Ovary (tissue), 9 donors: ENCODE data around the gene STARD5. TPM values are rescaled to one million over a fixed set of nuclear protein-coding genes. Genes with fewer than 3 reads are reported as not detected.

ENCODE experiments used
- DNase-seq, 5 donors: peaks; one replicate each; pipeline ENCODE4 v3.0.0-alpha.2; 2019 to 2020
- H3K27ac ChIP-seq, 2 donors: fragments of 200-600 bp; one replicate each; pipeline versions ENCODE4 v1.5.1 to v1.8.0; 2019 to 2022
- H3K27me3 ChIP-seq: fragments of 200-600 bp; one replicate; pipeline ENCODE4 v1.8.0; 2022
- H3K36me3 ChIP-seq: fragments of 200-600 bp; sonication (generic); one replicate; pipeline ENCODE4 v1.5.1; 2019
- H3K4me1 ChIP-seq: one replicate; pipeline ENCODE4 v1.8.1; 2013; ENCODE audit warnings: mild to moderate bottlenecking, moderate library complexity; ENCODE audit not compliant: insufficient read depth
- H3K4me3 ChIP-seq: fragments of 200-600 bp; sonication (generic); one replicate; pipeline ENCODE4 v1.5.1; 2017
- H3K9me3 ChIP-seq, 2 donors: fragments of 200-600 bp in 1 of 2; sonication (generic) in 1 of 2; one replicate each; pipeline versions ENCODE4 v1.5.1 to v1.8.1; 2013 to 2019; ENCODE audit warnings: mild to moderate bottlenecking in 1 of 2, moderate library complexity in 1 of 2
- EP300 ChIP-seq: sonication (generic); formaldehyde crosslinking; IDR thresholded peaks from one replicate; pipeline ENCODE4 v1.6.1; 2017; ENCODE audit warnings: antibody characterized with exemption
- POLR2A ChIP-seq: fragments of 450-650 bp; IDR thresholded peaks from one replicate; pipeline ENCODE4 v1.6.1; 2017; ENCODE audit warnings: antibody characterized with exemption, mild to moderate bottlenecking, moderate library complexity
- WGBS, 3 donors: extraction: QIAGEN DNeasy Blood & Tissue Kit in 1 of 3; methylation state at CpG; one replicate each; pipeline versions ENCODE4 v1.1.5 to v1.1.7; 2013 to 2017; 5-methylcytosine and 5-hydroxymethylcytosine counted together
- intact Hi-C, 4 donors: fragments of 100-400 bp; cut with DNase I; formaldehyde crosslinking; loops; one replicate each; pipeline versions ENCODE4 v1.11.0 to v1.15.1; 2022 to 2023
- polyA plus RNA-seq, 2 donors: library from polyadenylated mRNA; stranded (reverse); fragments of 200-250 nt in 1 of 2; fragments of 350-450 nt in 1 of 2; fragmentation: Illumina TruSeq in 1 of 2; extraction: RNeasy Lipid Tissue Mini Kit (QIAGEN cat#74804) in 1 of 2; gene quantifications; one replicate each; pipeline ENCODE4 v1.2.3, GENCODE V29; 2013 to 2014
- total RNA-seq, 7 donors: library from RNA; depleted of rRNA in 2 of 7; stranded (reverse); fragments of >200 nt in 2 of 7; fragmentation: NEBNext Ultra II Directional in 3 of 7; extraction: Animal tissue kit (Norgen Biotek cat#: 25700) in 3 of 7; gene quantifications; one replicate each; pipeline versions ENCODE4 v1.1.0 to v1.2.4, GENCODE V29; 2016 to 2023
- TF ChIP-seq, protein P1 (sequence below), 3 donors: fragments of 450-650 bp in 2 of 3; fragments of 200-600 bp in 1 of 3; IDR thresholded peaks; one replicate each; pipeline versions ENCODE4 v1.5.1 to v1.8.0; 2016 to 2022; ENCODE audit warnings: antibody characterized with exemption in 3 of 3, mild to moderate bottlenecking in 1 of 3
- donor health status: DM: no; HTN: no; CAD: no; lungs with moderate emphysema.
- donor health status: DM: no; HTN: no; CAD: no.
- donor health status: Bipolar disorder and iron deficiency.
- donor health status: DM: yes; HTN: yes; CAD: no.
- donor health status: DM: no; HTN: no; CAD: no.
- donor health status: DM: yes; HTN: yes; CAD: no.

STARD5 gene
- total and polyA plus RNA-seq, 9 donors, result 3.8 to 9.4 (median 6.3) TPM

DNA sequence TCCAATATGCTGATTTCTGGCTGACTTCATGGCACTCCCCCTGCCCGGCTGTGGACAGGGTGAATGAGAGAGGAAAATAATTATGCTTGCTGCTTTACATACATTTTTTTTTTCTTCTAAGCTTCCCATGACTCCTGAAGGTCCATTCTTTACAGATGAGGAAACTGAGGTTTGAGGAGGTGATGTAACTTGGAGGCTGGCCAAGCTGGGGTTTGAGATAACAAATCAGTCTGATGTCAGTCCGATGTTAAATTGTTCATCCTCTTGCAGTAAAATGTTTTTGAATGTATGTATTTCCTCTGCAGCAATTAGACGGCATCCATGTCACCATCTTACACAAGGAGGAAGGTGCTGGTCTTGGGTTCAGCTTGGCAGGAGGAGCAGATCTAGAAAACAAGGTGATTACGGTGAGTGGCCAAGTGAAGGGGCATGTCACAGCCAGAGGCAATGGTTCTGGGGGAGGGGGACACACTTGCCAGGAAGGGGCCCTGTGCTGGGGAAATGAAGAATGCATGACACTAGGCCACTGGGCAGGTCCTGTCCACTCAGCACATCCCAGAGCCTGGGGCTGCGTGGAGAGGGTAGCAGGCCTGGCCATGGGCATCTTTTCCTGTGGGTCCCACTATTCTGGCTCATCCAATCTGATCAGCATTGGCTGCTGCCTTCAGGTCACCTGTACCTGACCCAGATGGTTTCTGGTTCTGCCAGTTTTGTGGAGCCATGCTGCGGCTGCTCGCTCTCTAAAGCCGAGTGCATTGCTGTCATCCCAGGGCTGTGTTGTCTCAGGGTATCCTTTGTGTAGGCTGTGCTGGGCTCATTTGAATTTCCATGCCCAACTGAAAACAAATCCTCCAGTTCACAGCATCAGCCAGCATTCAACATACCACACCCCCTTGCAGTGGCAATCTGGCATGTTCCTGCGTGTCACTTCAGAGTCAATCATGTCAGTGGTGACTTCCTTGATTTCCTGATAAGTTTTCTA lies 20.4 kb downstream of the STARD5 start:
- TF ChIP-seq POLR2A (no peak), EP300 (no peak)
- TF ChIP-seq, protein P1, sequence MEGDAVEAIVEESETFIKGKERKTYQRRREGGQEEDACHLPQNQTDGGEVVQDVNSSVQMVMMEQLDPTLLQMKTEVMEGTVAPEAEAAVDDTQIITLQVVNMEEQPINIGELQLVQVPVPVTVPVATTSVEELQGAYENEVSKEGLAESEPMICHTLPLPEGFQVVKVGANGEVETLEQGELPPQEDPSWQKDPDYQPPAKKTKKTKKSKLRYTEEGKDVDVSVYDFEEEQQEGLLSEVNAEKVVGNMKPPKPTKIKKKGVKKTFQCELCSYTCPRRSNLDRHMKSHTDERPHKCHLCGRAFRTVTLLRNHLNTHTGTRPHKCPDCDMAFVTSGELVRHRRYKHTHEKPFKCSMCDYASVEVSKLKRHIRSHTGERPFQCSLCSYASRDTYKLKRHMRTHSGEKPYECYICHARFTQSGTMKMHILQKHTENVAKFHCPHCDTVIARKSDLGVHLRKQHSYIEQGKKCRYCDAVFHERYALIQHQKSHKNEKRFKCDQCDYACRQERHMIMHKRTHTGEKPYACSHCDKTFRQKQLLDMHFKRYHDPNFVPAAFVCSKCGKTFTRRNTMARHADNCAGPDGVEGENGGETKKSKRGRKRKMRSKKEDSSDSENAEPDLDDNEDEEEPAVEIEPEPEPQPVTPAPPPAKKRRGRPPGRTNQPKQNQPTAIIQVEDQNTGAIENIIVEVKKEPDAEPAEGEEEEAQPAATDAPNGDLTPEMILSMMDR (IDR thresholded peaks at IDR 0.05), result no peak
- Histone ChIP-seq H3K27me3 (no peaks in the 10 kb centered on the region), H3K4me1 (no peaks in the 10 kb centered on the region), H3K4me3 (no peak overlapping the region), H3K36me3 (no peaks in the 10 kb centered on the region), H3K27ac (no peak overlapping the region), H3K9me3 (no peaks in the 10 kb centered on the region)
- intact Hi-C loops, result no loop called here
- no peak for DNase-seq
- whole genome bisulfite sequencing, 3 donors, result 83 to 86% (median 83%) methylated on average over 9 of the region's 9 CpGs

DNA sequence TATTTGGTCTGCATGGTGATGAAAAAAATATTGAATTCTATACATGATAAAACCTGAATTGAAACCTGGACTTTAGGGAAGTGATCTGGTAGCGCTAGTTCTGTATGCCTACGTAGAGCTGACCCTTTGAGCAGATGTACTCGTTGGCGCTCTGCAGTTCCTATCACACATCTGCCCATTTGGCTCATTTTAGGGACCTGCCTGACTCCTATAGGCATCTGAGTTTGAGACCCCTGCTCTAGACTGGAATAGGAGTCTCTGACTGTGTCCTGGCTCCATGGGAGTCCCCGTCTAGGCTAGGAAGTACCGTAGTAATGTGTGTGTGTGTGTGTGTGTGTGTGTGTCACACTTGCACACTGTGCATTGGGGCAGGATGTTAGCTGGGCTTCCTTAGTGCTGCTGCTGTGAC lies 21.2 kb downstream of the STARD5 start:
- Histone ChIP-seq H3K9me3 (no peaks in the 10 kb centered on the region), H3K4me3 (no peak overlapping the region), H3K4me1 (no peaks in the 10 kb centered on the region), H3K36me3 (no peaks in the 10 kb centered on the region), H3K27ac (no peak overlapping the region), H3K27me3 (no peaks in the 10 kb centered on the region)
- 82 to 88% (median 88%) methylated on average over 6 of the region's 6 CpGs for WGBS, 3 donors
- DNase-seq, result no peak
- TF ChIP-seq, protein P1 (IDR thresholded peaks at IDR 0.05), result no peak
- TF ChIP-seq EP300, result no peak
- TF ChIP-seq POLR2A, result no peak
- intact Hi-C loops, result no loop called here

DNA sequence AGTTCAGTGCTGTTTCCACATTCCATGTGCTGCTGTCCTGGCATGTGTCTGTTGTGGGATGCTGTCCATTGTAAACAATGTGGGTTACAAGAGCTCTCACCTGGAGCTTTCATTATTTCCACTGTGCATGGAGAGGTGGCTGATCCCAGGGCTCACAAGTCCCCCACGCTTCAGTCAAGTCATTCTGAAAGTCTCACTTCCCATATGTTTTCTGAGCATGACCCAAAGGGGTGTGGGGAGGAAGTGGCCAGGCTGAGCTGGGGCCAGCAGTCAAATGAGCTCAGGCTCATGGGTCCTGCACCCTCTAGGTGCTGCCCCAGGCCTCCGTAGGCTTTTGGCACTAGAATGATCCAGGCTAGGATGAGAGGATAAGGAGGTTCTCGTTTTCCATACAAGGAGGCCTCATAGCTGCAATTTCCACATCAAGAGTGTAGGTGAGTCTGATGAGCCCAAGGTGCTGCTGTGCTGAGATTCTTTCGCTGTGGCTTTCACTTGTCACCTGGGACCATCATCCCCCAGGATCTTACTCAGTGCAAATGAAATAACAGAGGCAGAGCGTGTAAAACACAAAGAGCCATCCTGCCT lies 22.0 kb downstream of the STARD5 start:
- Histone ChIP-seq H3K4me1 (no peaks in the 10 kb centered on the region), H3K27me3 (no peaks in the 10 kb centered on the region), H3K4me3 (no peak overlapping the region), H3K9me3 (no peaks in the 10 kb centered on the region), H3K27ac (no peak overlapping the region), H3K36me3 (no peaks in the 10 kb centered on the region)
- intact Hi-C loops, result no loop called here
- DNase-seq, result no peak
- 86 to 91% (median 88%) methylated on average over 5 of the region's 5 CpGs for WGBS, 3 donors
- TF ChIP-seq POLR2A, result no peak
- TF ChIP-seq, protein P1 (IDR thresholded peaks at IDR 0.05), result no peak
- no peak for TF ChIP-seq EP300

DNA sequence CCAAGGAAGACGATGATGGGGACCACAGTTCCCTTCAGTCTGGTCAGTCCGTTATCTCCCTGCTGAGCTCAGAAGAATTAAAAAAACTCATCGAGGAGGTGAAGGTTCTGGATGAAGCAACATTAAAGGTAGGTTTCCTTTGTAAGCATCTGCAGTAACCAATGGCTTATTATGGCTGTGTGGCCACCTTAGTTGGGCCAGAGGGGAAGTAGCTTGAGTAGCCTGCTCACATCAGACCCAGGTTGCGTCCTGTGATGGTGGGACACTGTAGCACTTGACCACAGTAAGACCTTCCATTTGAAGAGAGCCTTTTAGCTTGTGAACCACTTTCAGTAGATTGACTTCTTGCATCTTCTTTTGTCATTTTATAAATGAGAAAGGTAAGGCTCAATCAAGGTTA lies 22.6 kb downstream of the STARD5 start:
- Histone ChIP-seq H3K27ac (no peak overlapping the region), H3K4me1 (no peaks in the 10 kb centered on the region), H3K27me3 (no peaks in the 10 kb centered on the region), H3K36me3 (no peaks in the 10 kb centered on the region), H3K4me3 (no peak overlapping the region), H3K9me3 (no peaks in the 10 kb centered on the region)
- intact Hi-C loops, result no loop called here
- no peak for DNase-seq
- TF ChIP-seq, protein P1 (IDR thresholded peaks at IDR 0.05), result no peak
- TF ChIP-seq POLR2A (no peak), EP300 (no peak)
- 95 to 97% (median 95%) methylated on average over 4 of the region's 4 CpGs for WGBS, 3 donors
